Measurements from ENCODE around the gene CYP27C1. TPM values are rescaled to one million over a fixed set of nuclear protein-coding genes. Genes with fewer than 3 reads are reported as not detected.

Gene CYP27C1
- total and polyA plus RNA-seq, 10 of the 15 experiments (the other 5 are each of a cell fraction or from before 2014, with no cell fraction given) = not detected

GRCh38 chr2:127259355-127259754, 39.3 kb upstream of the CYP27C1 start (continued):
- TF ChIP-seq CUX1 (IDR thresholded peaks at IDR 0.05; ENCODE audit: insufficient replicate concordance, low read depth, low read length) = no peak
- no peak for TF ChIP-seq REST (IDR thresholded peaks at IDR 0.05; ENCODE audit: low read depth, low read length)
- no peak for TF ChIP-seq NR2C2 (IDR thresholded peaks at IDR 0.05; ENCODE audit: borderline replicate concordance, control insufficient read depth, insufficient read length, low read depth)
- TF ChIP-seq SIN3A (IDR thresholded peaks at IDR 0.05; ENCODE audit: low read depth, low read length) = no peak
- no peak for TF ChIP-seq NRF1 (conservative IDR thresholded peaks at IDR 0.05; ENCODE audit: low read depth, low read length)
- TF ChIP-seq, protein P1, sequence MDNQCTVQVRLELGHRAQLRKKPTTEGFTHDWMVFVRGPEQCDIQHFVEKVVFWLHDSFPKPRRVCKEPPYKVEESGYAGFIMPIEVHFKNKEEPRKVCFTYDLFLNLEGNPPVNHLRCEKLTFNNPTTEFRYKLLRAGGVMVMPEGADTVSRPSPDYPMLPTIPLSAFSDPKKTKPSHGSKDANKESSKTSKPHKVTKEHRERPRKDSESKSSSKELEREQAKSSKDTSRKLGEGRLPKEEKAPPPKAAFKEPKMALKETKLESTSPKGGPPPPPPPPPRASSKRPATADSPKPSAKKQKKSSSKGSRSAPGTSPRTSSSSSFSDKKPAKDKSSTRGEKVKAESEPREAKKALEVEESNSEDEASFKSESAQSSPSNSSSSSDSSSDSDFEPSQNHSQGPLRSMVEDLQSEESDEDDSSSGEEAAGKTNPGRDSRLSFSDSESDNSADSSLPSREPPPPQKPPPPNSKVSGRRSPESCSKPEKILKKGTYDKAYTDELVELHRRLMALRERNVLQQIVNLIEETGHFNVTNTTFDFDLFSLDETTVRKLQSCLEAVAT (IDR thresholded peaks at IDR 0.05) = no peak
- TF ChIP-seq RB1 (IDR thresholded peaks at IDR 0.05; ENCODE audit: borderline replicate concordance) = no peak
- no peak for TF ChIP-seq NFIC (IDR thresholded peaks at IDR 0.05; ENCODE audit: low read depth, low read length)
- TF ChIP-seq, protein P2, sequence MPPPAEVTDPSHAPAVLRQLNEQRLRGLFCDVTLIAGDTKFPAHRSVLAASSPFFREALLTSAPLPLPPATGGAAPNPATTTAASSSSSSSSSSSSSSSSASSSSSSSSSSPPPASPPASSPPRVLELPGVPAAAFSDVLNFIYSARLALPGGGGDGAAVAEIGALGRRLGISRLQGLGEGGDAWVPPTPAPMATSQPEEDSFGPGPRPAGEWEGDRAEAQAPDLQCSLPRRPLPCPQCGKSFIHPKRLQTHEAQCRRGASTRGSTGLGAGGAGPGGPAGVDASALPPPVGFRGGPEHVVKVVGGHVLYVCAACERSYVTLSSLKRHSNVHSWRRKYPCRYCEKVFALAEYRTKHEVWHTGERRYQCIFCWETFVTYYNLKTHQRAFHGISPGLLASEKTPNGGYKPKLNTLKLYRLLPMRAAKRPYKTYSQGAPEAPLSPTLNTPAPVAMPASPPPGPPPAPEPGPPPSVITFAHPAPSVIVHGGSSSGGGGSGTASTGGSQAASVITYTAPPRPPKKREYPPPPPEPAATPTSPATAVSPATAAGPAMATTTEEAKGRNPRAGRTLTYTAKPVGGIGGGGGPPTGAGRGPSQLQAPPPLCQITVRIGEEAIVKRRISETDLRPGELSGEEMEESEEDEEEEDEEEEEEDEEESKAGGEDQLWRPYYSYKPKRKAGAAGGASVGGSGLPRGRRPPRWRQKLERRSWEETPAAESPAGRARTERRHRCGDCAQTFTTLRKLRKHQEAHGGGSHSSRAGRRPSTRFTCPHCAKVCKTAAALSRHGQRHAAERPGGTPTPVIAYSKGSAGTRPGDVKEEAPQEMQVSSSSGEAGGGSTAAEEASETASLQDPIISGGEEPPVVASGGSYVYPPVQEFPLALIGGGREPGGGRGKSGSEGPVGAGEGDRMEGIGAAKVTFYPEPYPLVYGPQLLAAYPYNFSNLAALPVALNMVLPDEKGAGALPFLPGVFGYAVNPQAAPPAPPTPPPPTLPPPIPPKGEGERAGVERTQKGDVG (CRISPR knock-in tag; IDR thresholded peaks at IDR 0.05) = no peak
- TF ChIP-seq POLR2AphosphoS5 (IDR thresholded peaks at IDR 0.05; ENCODE audit: low read length) = no peak
- no peak for TF ChIP-seq MYC (IDR thresholded peaks at IDR 0.05; ENCODE audit: insufficient read depth, insufficient read length, insufficient replicate concordance, low read length, severe bottlenecking)
- no peak for TF ChIP-seq WRNIP1 (IDR thresholded peaks at IDR 0.05; ENCODE audit: borderline replicate concordance, low read depth, low read length)
- no peak for TF ChIP-seq ZNF24 (IDR thresholded peaks at IDR 0.05)
- no peak for TF ChIP-seq FOXM1 (IDR thresholded peaks at IDR 0.05; ENCODE audit: low read depth, low read length)
